Sigmoid colon (tissue), 7 donors: ENCODE data around the gene NUP62. TPM values are rescaled to one million over a fixed set of nuclear protein-coding genes. Genes with fewer than 3 reads are reported as not detected.
A peak's percentile ranks its signal among the peaks of the same experiment; 100 is the strongest.

Experiments
- DNase-seq: peaks from one replicate; pipeline ENCODE4 v3.0.0-alpha.2; 2019
- H3K27ac ChIP-seq, 4 donors: fragments of 200-600 bp; sonication (generic); one replicate each; pipeline ENCODE4 v1.5.1; 2016 to 2019; ENCODE audit warnings: mild to moderate bottlenecking in 1 of 4
- H3K27me3 ChIP-seq, 3 donors: fragments of 200-600 bp; sonication (generic); one replicate each; pipeline ENCODE4 v1.5.1; 2019; ENCODE audit warnings: mild to moderate bottlenecking in 1 of 3
- H3K36me3 ChIP-seq, 4 donors: fragments of 200-600 bp; sonication (generic); one replicate each; pipeline ENCODE4 v1.5.1; 2016 to 2019
- H3K4me1 ChIP-seq, 4 donors: fragments of 200-600 bp; sonication (generic); one replicate each; pipeline ENCODE4 v1.5.1; 2017 to 2019
- H3K4me3 ChIP-seq, 4 donors: fragments of 200-600 bp; sonication (generic); one replicate each; pipeline ENCODE4 v1.5.1; 2017 to 2019; ENCODE audit warnings: mild to moderate bottlenecking in 2 of 4, moderate library complexity in 1 of 4
- H3K9me3 ChIP-seq, 4 donors: fragments of 200-600 bp in 3 of 4; sonication (generic) in 3 of 4; one replicate each; pipeline versions ENCODE4 v1.5.1 to v1.6.1; 2013 to 2019
- EP300 ChIP-seq, 4 donors: sonication (generic); formaldehyde crosslinking; IDR thresholded peaks; one replicate each; pipeline ENCODE4 v1.6.1; 2017; ENCODE audit warnings: antibody characterized with exemption in 4 of 4
- POLR2A ChIP-seq, 2 donors: fragments of 450-650 bp; IDR thresholded peaks; one replicate each; pipeline ENCODE4 v1.6.1; 2016; ENCODE audit warnings: antibody characterized with exemption in 2 of 2, mild to moderate bottlenecking in 2 of 2, moderate library complexity in 2 of 2
- POLR2AphosphoS5 ChIP-seq, 4 donors: sonication (generic); formaldehyde crosslinking; IDR thresholded peaks; one replicate each; pipeline ENCODE4 v1.6.1; 2017; ENCODE audit warnings: antibody characterized with exemption in 4 of 4
- WGBS, 2 donors: extraction: QIAGEN DNeasy Blood & Tissue Kit; methylation state at CpG; one replicate each; pipeline ENCODE4 v1.1.7; 2013; 5-methylcytosine and 5-hydroxymethylcytosine counted together
- intact Hi-C: fragments of 100-400 bp; cut with DNase I; formaldehyde crosslinking; loops from one replicate; pipeline ENCODE4 v1.15.1; 2023
- polyA plus RNA-seq, 3 donors: library from polyadenylated mRNA; stranded (reverse); fragments of 200-250 nt; gene quantifications; one replicate each; pipeline ENCODE4 v1.2.3, GENCODE V29; 2013
- total RNA-seq, 4 donors: library from RNA; depleted of rRNA; stranded (reverse); fragments of >200 nt; gene quantifications; one replicate each; pipeline ENCODE4 v1.1.0, GENCODE V29; 2016
- TF ChIP-seq, protein P1 (sequence below), 4 experiments: fragments of 450-650 bp in 3 of 4; fragments of 200-600 bp in 1 of 4; IDR thresholded peaks; one replicate each; pipeline ENCODE4 v1.5.1; 2016 to 2019; ENCODE audit warnings: antibody characterized with exemption in 4 of 4, mild to moderate bottlenecking in 3 of 4, moderate library complexity in 2 of 4
- donor health status: healthy with polysubstance abuse.
- donor health status: Bipolar disorder and iron deficiency.
- donor health status: healthy.

NUP62 gene
- total and polyA plus RNA-seq, 7 donors = 10.2 to 42.6 (median 25.7) TPM

GRCh38 chr19:49869484-49870308, 59.6 kb downstream of the NUP62 start:
- Histone ChIP-seq H3K4me3 (peak overlapping the region; percentile 42 to 64 (median 56)), H3K4me1 (peaks cover 0 to 54% (median 51%) of the 10 kb centered on the region in 4 donors), H3K27ac (peak overlapping the region; percentile 91 to 96 (median 92)), H3K36me3 (peaks cover 0 to 24% (median 5%) of the 10 kb centered on the region in 4 donors), H3K9me3 (no peaks in the 10 kb centered on the region), H3K27me3 (no peaks in the 10 kb centered on the region)
- DNase-seq = peak; percentile 98
- TF ChIP-seq POLR2A (IDR thresholded peaks at IDR 0.05) = peak; percentile 64 to 78
- TF ChIP-seq, protein P1, sequence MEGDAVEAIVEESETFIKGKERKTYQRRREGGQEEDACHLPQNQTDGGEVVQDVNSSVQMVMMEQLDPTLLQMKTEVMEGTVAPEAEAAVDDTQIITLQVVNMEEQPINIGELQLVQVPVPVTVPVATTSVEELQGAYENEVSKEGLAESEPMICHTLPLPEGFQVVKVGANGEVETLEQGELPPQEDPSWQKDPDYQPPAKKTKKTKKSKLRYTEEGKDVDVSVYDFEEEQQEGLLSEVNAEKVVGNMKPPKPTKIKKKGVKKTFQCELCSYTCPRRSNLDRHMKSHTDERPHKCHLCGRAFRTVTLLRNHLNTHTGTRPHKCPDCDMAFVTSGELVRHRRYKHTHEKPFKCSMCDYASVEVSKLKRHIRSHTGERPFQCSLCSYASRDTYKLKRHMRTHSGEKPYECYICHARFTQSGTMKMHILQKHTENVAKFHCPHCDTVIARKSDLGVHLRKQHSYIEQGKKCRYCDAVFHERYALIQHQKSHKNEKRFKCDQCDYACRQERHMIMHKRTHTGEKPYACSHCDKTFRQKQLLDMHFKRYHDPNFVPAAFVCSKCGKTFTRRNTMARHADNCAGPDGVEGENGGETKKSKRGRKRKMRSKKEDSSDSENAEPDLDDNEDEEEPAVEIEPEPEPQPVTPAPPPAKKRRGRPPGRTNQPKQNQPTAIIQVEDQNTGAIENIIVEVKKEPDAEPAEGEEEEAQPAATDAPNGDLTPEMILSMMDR (IDR thresholded peaks at IDR 0.05) = no peak
- peak; percentile 84 to 87 (median 86) for TF ChIP-seq POLR2AphosphoS5 (IDR thresholded peaks at IDR 0.05)
- 1% methylated on average over 67 of the region's 67 CpGs for WGBS, 2 donors
- intact Hi-C loops = no loop called here

DNA sequence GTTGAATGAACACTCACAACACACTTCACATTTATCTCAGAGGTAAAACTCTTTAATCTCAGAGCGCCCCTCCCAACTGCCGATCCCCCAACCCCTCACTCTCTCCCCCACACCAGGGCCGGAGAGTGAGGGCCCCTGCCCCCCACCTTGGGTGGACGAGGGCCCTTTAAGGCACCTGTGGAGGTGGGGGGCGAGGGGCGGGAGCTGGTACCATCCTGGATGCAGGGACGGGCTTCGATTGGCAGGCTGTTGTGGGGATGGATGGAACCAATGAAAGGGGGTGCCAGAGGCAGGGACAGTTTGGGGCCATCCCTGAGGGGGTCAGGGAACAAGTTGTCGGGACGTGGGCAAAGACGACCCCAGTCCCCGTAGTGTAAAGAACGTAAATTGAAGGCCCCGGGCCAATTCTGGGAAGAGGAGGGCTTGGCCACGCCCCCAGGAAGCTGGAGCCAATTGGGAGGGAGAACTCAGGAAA, 60.3 kb downstream of the NUP62 start:
- Histone ChIP-seq H3K27me3 (no peaks in the 10 kb centered on the region), H3K27ac (peak overlapping the region; percentile 90 to 96 (median 92)), H3K36me3 (peaks cover 0 to 27% (median 5%) of the 10 kb centered on the region in 4 donors), H3K4me3 (peak overlapping the region; percentile 8 to 64 (median 34)), H3K9me3 (no peaks in the 10 kb centered on the region), H3K4me1 (peaks cover 0 to 53% (median 49%) of the 10 kb centered on the region in 4 donors)
- intact Hi-C loops = no loop called here
- 1 to 4% methylated on average over 15 of the region's 15 CpGs for WGBS, 2 donors
- TF ChIP-seq POLR2AphosphoS5 (IDR thresholded peaks at IDR 0.05) = peak in 3 of 4 donors; percentile 19 to 40 (median 37)
- TF ChIP-seq, protein P1 (IDR thresholded peaks at IDR 0.05) = no peak
- no peak for TF ChIP-seq POLR2A (IDR thresholded peaks at IDR 0.05)
- DNase-seq = no peak

GRCh38 chr19:49866933-49867782, 62.1 kb downstream of the NUP62 start, which contains the start of gene PNKP:
TSS of gene PNKP (minus strand) at chr19:49867576. CDS start at chr19:49867204, 372 bp downstream.
- no peaks in the 10 kb centered on the region for H3K9me3 ChIP-seq
- peak; percentile 95 for DNase-seq
- TF ChIP-seq EP300 (IDR thresholded peaks at IDR 0.05) = no peak
- peak; percentile 49 for TF ChIP-seq POLR2A (IDR thresholded peaks at IDR 0.05)
- TF ChIP-seq, protein P1 (IDR thresholded peaks at IDR 0.05) = no peak
- TF ChIP-seq POLR2AphosphoS5 (IDR thresholded peaks at IDR 0.05) = peak; percentile 65 to 90 (median 82)
- peak within 1 kb of the TSS; percentile 90 to 96 (median 92) for H3K27ac ChIP-seq
- 0 to 1% methylated on average over 65 of the region's 65 CpGs for WGBS, 2 donors
- H3K4me1 ChIP-seq = peaks cover 0 to 50% (median 46%) of the 10 kb centered on the region in 4 donors
- H3K36me3 ChIP-seq = peaks cover 6 to 34% (median 11%) of the 10 kb centered on the region in 4 donors
- intact Hi-C loops = no loop called here
- H3K4me3 ChIP-seq = peak within 1 kb of the TSS; percentile 65 to 81 (median 70)
- no peaks in the 10 kb centered on the region for H3K27me3 ChIP-seq

DNA sequence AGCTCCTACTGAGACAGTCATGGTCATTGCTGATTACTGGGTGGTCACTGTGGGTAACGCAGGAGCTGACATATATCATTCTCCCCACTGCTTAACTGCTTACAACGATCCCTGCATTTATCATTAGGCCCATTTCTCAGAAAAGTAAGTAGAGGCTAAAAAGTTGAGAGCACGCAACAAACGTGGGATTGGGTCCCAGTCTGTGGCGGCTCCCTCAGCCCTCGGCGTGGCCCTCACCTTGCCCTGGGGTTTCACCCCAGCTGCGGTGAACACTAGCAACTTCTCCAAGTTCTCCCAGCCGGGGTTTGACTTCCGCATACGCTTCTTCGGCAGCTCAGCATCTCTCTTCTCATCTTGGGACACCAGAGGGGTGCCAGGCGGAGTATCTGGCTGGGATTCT, 64.4 kb downstream of the NUP62 start:
- TF ChIP-seq POLR2AphosphoS5 (IDR thresholded peaks at IDR 0.05) (no peak), EP300 (IDR thresholded peaks at IDR 0.05) (no peak), POLR2A (IDR thresholded peaks at IDR 0.05) (no peak)
- TF ChIP-seq, protein P1 (IDR thresholded peaks at IDR 0.05) = no peak
- intact Hi-C loops = no loop called here
- no peak for DNase-seq
- H3K9me3 ChIP-seq = no peaks in the 10 kb centered on the region
- no peaks in the 10 kb centered on the region for H3K27me3 ChIP-seq
- H3K36me3 ChIP-seq = peaks cover 3 to 40% (median 18%) of the 10 kb centered on the region in 4 donors
- peaks cover 0 to 54% (median 47%) of the 10 kb centered on the region in 4 donors for H3K4me1 ChIP-seq
- H3K4me3 ChIP-seq = no peak overlapping the region
- WGBS, 2 donors = 91 to 93% methylated on average over 13 of the region's 13 CpGs
- peak overlapping the region; percentile 21 to 96 (median 58) for H3K27ac ChIP-seq
